Sigmoid colon (tissue), 7 donors: ENCODE results near the gene ARHGAP5. TPM values are rescaled to one million over a fixed set of nuclear protein-coding genes. Genes with fewer than 3 reads are reported as not detected.

Source experiments
- DNase-seq: peaks from one replicate; pipeline ENCODE4 v3.0.0-alpha.2; 2019
- H3K27ac ChIP-seq, 4 donors: fragments of 200-600 bp; sonication (generic); one replicate each; pipeline ENCODE4 v1.5.1; 2016 to 2019; ENCODE audit warnings: mild to moderate bottlenecking in 1 of 4
- H3K27me3 ChIP-seq, 3 donors: fragments of 200-600 bp; sonication (generic); one replicate each; pipeline ENCODE4 v1.5.1; 2019; ENCODE audit warnings: mild to moderate bottlenecking in 1 of 3
- H3K36me3 ChIP-seq, 4 donors: fragments of 200-600 bp; sonication (generic); one replicate each; pipeline ENCODE4 v1.5.1; 2016 to 2019
- H3K4me1 ChIP-seq, 4 donors: fragments of 200-600 bp; sonication (generic); one replicate each; pipeline ENCODE4 v1.5.1; 2017 to 2019
- H3K4me3 ChIP-seq, 4 donors: fragments of 200-600 bp; sonication (generic); one replicate each; pipeline ENCODE4 v1.5.1; 2017 to 2019; ENCODE audit warnings: mild to moderate bottlenecking in 2 of 4, moderate library complexity in 1 of 4
- H3K9me3 ChIP-seq, 4 donors: fragments of 200-600 bp in 3 of 4; sonication (generic) in 3 of 4; one replicate each; pipeline versions ENCODE4 v1.5.1 to v1.6.1; 2013 to 2019
- CTCF ChIP-seq, 4 experiments: fragments of 450-650 bp in 3 of 4; fragments of 200-600 bp in 1 of 4; IDR thresholded peaks; one replicate each; pipeline ENCODE4 v1.5.1; 2016 to 2019; ENCODE audit warnings: antibody characterized with exemption in 4 of 4, mild to moderate bottlenecking in 3 of 4, moderate library complexity in 2 of 4
- EP300 ChIP-seq, 4 donors: sonication (generic); formaldehyde crosslinking; IDR thresholded peaks; one replicate each; pipeline ENCODE4 v1.6.1; 2017; ENCODE audit warnings: antibody characterized with exemption in 4 of 4
- POLR2A ChIP-seq, 2 donors: fragments of 450-650 bp; IDR thresholded peaks; one replicate each; pipeline ENCODE4 v1.6.1; 2016; ENCODE audit warnings: antibody characterized with exemption in 2 of 2, mild to moderate bottlenecking in 2 of 2, moderate library complexity in 2 of 2
- POLR2AphosphoS5 ChIP-seq, 4 donors: sonication (generic); formaldehyde crosslinking; IDR thresholded peaks; one replicate each; pipeline ENCODE4 v1.6.1; 2017; ENCODE audit warnings: antibody characterized with exemption in 4 of 4
- WGBS, 2 donors: extraction: QIAGEN DNeasy Blood & Tissue Kit; methylation state at CpG; one replicate each; pipeline ENCODE4 v1.1.7; 2013; 5-methylcytosine and 5-hydroxymethylcytosine counted together
- intact Hi-C: fragments of 100-400 bp; cut with DNase I; formaldehyde crosslinking; loops from one replicate; pipeline ENCODE4 v1.15.1; 2023
- polyA plus RNA-seq, 3 donors: library from polyadenylated mRNA; stranded (reverse); fragments of 200-250 nt; gene quantifications; one replicate each; pipeline ENCODE4 v1.2.3, GENCODE V29; 2013
- total RNA-seq, 4 donors: library from RNA; depleted of rRNA; stranded (reverse); fragments of >200 nt; gene quantifications; one replicate each; pipeline ENCODE4 v1.1.0, GENCODE V29; 2016
- donor health status: healthy with polysubstance abuse.
- donor health status: Bipolar disorder and iron deficiency.
- donor health status: healthy.

ARHGAP5 gene
- total and polyA plus RNA-seq, 7 donors = 14.9 to 173 (median 155) TPM

- TF ChIP-seq EP300 (IDR thresholded peaks at IDR 0.05) = no peak
- no peak for TF ChIP-seq POLR2AphosphoS5 (IDR thresholded peaks at IDR 0.05)
- no peak for TF ChIP-seq CTCF (IDR thresholded peaks at IDR 0.05)
- no peak for TF ChIP-seq POLR2A (IDR thresholded peaks at IDR 0.05)
- Histone ChIP-seq H3K27me3 (no peaks in the 10 kb centered on the region), H3K27ac (no peak overlapping the region), H3K9me3 (no peaks in the 10 kb centered on the region), H3K4me3 (no peak overlapping the region), H3K4me1 (no peaks in the 10 kb centered on the region), H3K36me3 (no peaks in the 10 kb centered on the region)
- intact Hi-C loops = no loop called here
- no peak for DNase-seq
- WGBS, 2 donors = 67 to 75% methylated on average over 4 of the region's 4 CpGs
Observed at GRCh38 chr14:32049361-32050088, 27.6 kb upstream of the ARHGAP5 start.

- no peak overlapping the region for H3K27ac ChIP-seq
- no peak overlapping the region for H3K4me3 ChIP-seq
- no peak for TF ChIP-seq POLR2AphosphoS5 (IDR thresholded peaks at IDR 0.05)
- no peak for TF ChIP-seq CTCF (IDR thresholded peaks at IDR 0.05)
- TF ChIP-seq POLR2A (IDR thresholded peaks at IDR 0.05) = no peak
- no peak for TF ChIP-seq EP300 (IDR thresholded peaks at IDR 0.05)
- H3K27me3 ChIP-seq = no peaks in the 10 kb centered on the region
- no peak for DNase-seq
- no peaks in the 10 kb centered on the region for H3K9me3 ChIP-seq
- no peaks in the 10 kb centered on the region for H3K4me1 ChIP-seq
- H3K36me3 ChIP-seq = no peaks in the 10 kb centered on the region
- intact Hi-C loops = no loop called here
Observed at GRCh38 chr14:32050878-32051277, 26.2 kb upstream of the ARHGAP5 start.

- intact Hi-C loops = no loop called here
- H3K9me3 ChIP-seq = no peaks in the 10 kb centered on the region
- no peak overlapping the region for H3K27ac ChIP-seq
- H3K27me3 ChIP-seq = no peaks in the 10 kb centered on the region
- WGBS, 2 donors = 93 to 95% methylated on average over 5 of the region's 5 CpGs
- TF ChIP-seq POLR2AphosphoS5 (IDR thresholded peaks at IDR 0.05) (no peak), EP300 (IDR thresholded peaks at IDR 0.05) (no peak), POLR2A (IDR thresholded peaks at IDR 0.05) (no peak)
- no peaks in the 10 kb centered on the region for H3K36me3 ChIP-seq
- no peak overlapping the region for H3K4me3 ChIP-seq
- DNase-seq = no peak
- H3K4me1 ChIP-seq = no peaks in the 10 kb centered on the region
Observed at GRCh38 chr14:32054536-32054935, 22.6 kb upstream of the ARHGAP5 start.

- 49 to 67% methylated on average over 2 of the region's 2 CpGs for WGBS, 2 donors
- DNase-seq = no peak
Observed at GRCh38 chr14:32055175-32055574, 21.9 kb upstream of the ARHGAP5 start.

GRCh38 chr14:32059702-32060101 is 17.4 kb upstream of the ARHGAP5 start:
- intact Hi-C loops = no loop called here
- WGBS, 2 donors = 20 to 71% methylated on average over 2 of the region's 2 CpGs

More at GRCh38 chr14:32055175-32055574, 21.9 kb upstream of the ARHGAP5 start:
- H3K4me1 ChIP-seq = no peaks in the 10 kb centered on the region
- H3K27me3 ChIP-seq = no peaks in the 10 kb centered on the region
- H3K36me3 ChIP-seq = no peaks in the 10 kb centered on the region
- no peak for TF ChIP-seq POLR2AphosphoS5 (IDR thresholded peaks at IDR 0.05)
- no peak for TF ChIP-seq CTCF (IDR thresholded peaks at IDR 0.05)
- TF ChIP-seq EP300 (IDR thresholded peaks at IDR 0.05) = no peak
- no peak for TF ChIP-seq POLR2A (IDR thresholded peaks at IDR 0.05)
- intact Hi-C loops = no loop called here
- no peaks in the 10 kb centered on the region for H3K9me3 ChIP-seq
- H3K4me3 ChIP-seq = no peak overlapping the region
- no peak overlapping the region for H3K27ac ChIP-seq

GRCh38 chr14:32064931-32065330 is 12.2 kb upstream of the ARHGAP5 start:
- Histone ChIP-seq H3K27ac (no peak overlapping the region), H3K9me3 (no peaks in the 10 kb centered on the region), H3K4me1 (no peaks in the 10 kb centered on the region), H3K4me3 (no peak overlapping the region), H3K27me3 (no peaks in the 10 kb centered on the region), H3K36me3 (no peaks in the 10 kb centered on the region)
- WGBS, 2 donors = 92 to 93% methylated on average over 4 of the region's 4 CpGs
- intact Hi-C loops = no loop called here
- DNase-seq = no peak
- TF ChIP-seq POLR2AphosphoS5 (IDR thresholded peaks at IDR 0.05) (no peak), EP300 (IDR thresholded peaks at IDR 0.05) (no peak), CTCF (IDR thresholded peaks at IDR 0.05) (no peak), POLR2A (IDR thresholded peaks at IDR 0.05) (no peak)

More at GRCh38 chr14:32059702-32060101, 17.4 kb upstream of the ARHGAP5 start:
- Histone ChIP-seq H3K27me3 (no peaks in the 10 kb centered on the region), H3K36me3 (no peaks in the 10 kb centered on the region), H3K4me3 (no peak overlapping the region), H3K9me3 (no peaks in the 10 kb centered on the region), H3K4me1 (no peaks in the 10 kb centered on the region), H3K27ac (no peak overlapping the region)
- no peak for TF ChIP-seq POLR2A (IDR thresholded peaks at IDR 0.05)
- no peak for DNase-seq
